H1 (cell line): ENCODE results near the gene GBP7. TPM values are rescaled to one million over a fixed set of nuclear protein-coding genes. Genes with fewer than 3 reads are reported as not detected.
"Not testable (repeated sequence)": the region's sequence is repeated elsewhere in the genome, so short reads cannot be mapped to it uniquely, and the experiment has no call there.

Experiments
- CTCF ChIA-PET: fragments of 300-600 bp; sonication (Branson Sonifier 250); formaldehyde crosslinking; loops from one replicate; lab custom pipeline; 2021; ENCODE audit not compliant: partially characterized antibody; lab: Charles Lee
- POLR2A ChIA-PET: fragments of 300-600 bp; sonication (Branson Sonifier 250); formaldehyde crosslinking; loops from one replicate; lab custom pipeline; 2021; ENCODE audit warnings: inconsistent platforms; ENCODE audit not compliant: partially characterized antibody; lab: Charles Lee
- DNase-seq, 2 experiments: peaks; one replicate each; pipeline versions ENCODE4 v3.0.0 to v3.0.0-alpha.2; 2010 to 2022; ENCODE audit warnings: low spot score in 2 of 2, low read depth in 1 of 2, mixed read lengths in 1 of 2
- FAIRE-seq: peaks from 2 replicates; lab custom pipeline; 2011; peaks lifted over from hg19 to GRCh38; lab: Jason Lieb, UNC
- H2AFZ ChIP-seq: 2 replicates; pipeline ENCODE4 v1.8.1; 2012; ENCODE audit warnings: low read length, inconsistent platforms
- H2AK5ac ChIP-seq: 2 replicates; pipeline ENCODE4 v1.6.1; 2013; ENCODE audit warnings: low read depth, low read length
- H2BK120ac ChIP-seq: replicated peaks from 2 replicates; pipeline ENCODE3; 2013; ENCODE audit warnings: low read depth, low read length, inconsistent platforms
- H2BK12ac ChIP-seq: 2 replicates; pipeline ENCODE4 v1.6.1; 2013; ENCODE audit warnings: low read depth, low read length
- H2BK15ac ChIP-seq: 2 replicates; pipeline ENCODE4 v1.6.1; 2013; ENCODE audit warnings: low read length
- H2BK20ac ChIP-seq: 2 replicates; pipeline ENCODE4 v1.6.1; 2013; ENCODE audit warnings: low read length
- H2BK5ac ChIP-seq: 2 replicates; pipeline ENCODE4 v1.6.1; 2013; ENCODE audit warnings: low read depth, low read length
- H3K14ac ChIP-seq: 2 replicates; pipeline ENCODE4 v1.6.1; 2013; ENCODE audit warnings: inconsistent platforms; ENCODE audit not compliant: insufficient read length
- H3K18ac ChIP-seq: 2 replicates; pipeline ENCODE4 v1.6.1; 2013; ENCODE audit warnings: low read length; ENCODE audit errors: extremely low read depth
- H3K23ac ChIP-seq: 2 replicates; pipeline ENCODE4 v1.6.1; 2013; ENCODE audit warnings: inconsistent platforms; ENCODE audit not compliant: insufficient read length
- H3K23me2 ChIP-seq: 2 replicates; pipeline ENCODE4 v1.6.1; 2013; ENCODE audit warnings: low read depth, low read length
- H3K27ac ChIP-seq: 2 replicates; pipeline ENCODE4 v1.6.1; 2011; ENCODE audit warnings: low read depth, low read length, inconsistent platforms
- H3K27me3 ChIP-seq, 4 experiments: replicated peaks in 1 of 4; 1 replicate in 1 of 4; 2 replicates in 3 of 4; pipeline versions ENCODE4 v1.6.1 to v1.8.1; 2011 to 2013; ENCODE audit warnings: low read length in 3 of 4, mild to moderate bottlenecking in 3 of 4, inconsistent platforms in 2 of 4, mixed read lengths in 2 of 4, moderate library complexity in 1 of 4; ENCODE audit not compliant: control insufficient read depth in 3 of 4, insufficient read depth in 3 of 4; ENCODE audit errors: extremely low read depth in 1 of 4
- H3K36me3 ChIP-seq, 4 experiments: 2 replicates each; pipeline versions ENCODE4 v1.6.1 to v1.8.1; 2011 to 2013; ENCODE audit warnings: mild to moderate bottlenecking in 4 of 4, low read length in 3 of 4, moderate library complexity in 2 of 4, control low read depth in 1 of 4, inconsistent platforms in 1 of 4; ENCODE audit not compliant: insufficient read depth in 4 of 4, control insufficient read depth in 2 of 4
- H3K4ac ChIP-seq: replicated peaks from 2 replicates; pipeline ENCODE3; 2013; ENCODE audit warnings: low read length, low read depth, mixed read lengths, inconsistent platforms; ENCODE audit not compliant: insufficient read length
- H3K4me1 ChIP-seq, 4 experiments: replicated peaks in 1 of 4; 1 replicate in 1 of 4; 2 replicates in 3 of 4; pipeline versions ENCODE4 v1.6.1 to v1.8.1; 2011 to 2013; ENCODE audit warnings: low read length in 3 of 4, inconsistent platforms in 2 of 4, mixed read lengths in 1 of 4; ENCODE audit not compliant: insufficient read depth in 4 of 4, control insufficient read depth in 3 of 4
- H3K4me2 ChIP-seq, 2 experiments: 2 replicates each; pipeline versions ENCODE4 v1.6.1 to v1.8.1; 2011 to 2013; ENCODE audit warnings: low read depth in 2 of 2, low read length in 2 of 2, control low read depth in 1 of 2, inconsistent platforms in 1 of 2, mild to moderate bottlenecking in 1 of 2; ENCODE audit not compliant: insufficient read depth in 1 of 2
- H3K4me3 ChIP-seq, 4 experiments: fragments of 200-600, 300-600 bp in 1 of 4; sonication (generic), shearing (Covaris generic), sonication (Bioruptor Twin) in 1 of 4; 2 replicates each; pipeline versions ENCODE4 v1.5.1 to v1.8.1; 2011 to 2016; ENCODE audit warnings: low read length in 4 of 4, low read depth in 3 of 4, control low read depth in 2 of 4, inconsistent platforms in 2 of 4, mild to moderate bottlenecking in 2 of 4, mixed read lengths in 1 of 4, moderate library complexity in 1 of 4; ENCODE audit not compliant: insufficient read depth in 2 of 4; ENCODE audit errors: extremely low read depth in 1 of 4
- H3K56ac ChIP-seq: replicated peaks from 2 replicates; pipeline ENCODE3; 2013; ENCODE audit warnings: low read depth, mild to moderate bottlenecking, mixed read lengths, low read length, inconsistent platforms; ENCODE audit not compliant: insufficient read length
- H3K79me1 ChIP-seq: 2 replicates; pipeline ENCODE4 v1.6.1; 2013; ENCODE audit warnings: low read depth, low read length, control low read depth
- H3K79me2 ChIP-seq, 2 experiments: 2 replicates each; pipeline versions ENCODE4 v1.6.1 to v1.8.1; 2012 to 2013; ENCODE audit warnings: low read length in 2 of 2, mild to moderate bottlenecking in 2 of 2, inconsistent platforms in 1 of 2; ENCODE audit not compliant: insufficient read depth in 2 of 2, control insufficient read depth in 1 of 2
- H3K9ac ChIP-seq, 4 experiments: replicated peaks in 1 of 4; 1 replicate in 1 of 4; 2 replicates in 3 of 4; pipeline versions ENCODE4 v1.6.1 to v1.8.1; 2011 to 2013; ENCODE audit warnings: low read depth in 3 of 4, low read length in 3 of 4, control low read depth in 2 of 4, mild to moderate bottlenecking in 2 of 4, moderate library complexity in 2 of 4, inconsistent platforms in 1 of 4; ENCODE audit errors: extremely low read depth in 1 of 4
- H3K9me3 ChIP-seq, 2 experiments: 2 replicates each; pipeline versions ENCODE4 v1.6.1 to v1.8.1; 2012 to 2013; ENCODE audit warnings: mild to moderate bottlenecking in 2 of 2, moderate library complexity in 2 of 2, control low read depth in 1 of 2, inconsistent platforms in 1 of 2, low read depth in 1 of 2, low read length in 1 of 2, mixed read lengths in 1 of 2; ENCODE audit not compliant: insufficient read depth in 2 of 2
- H4K20me1 ChIP-seq, 2 experiments: replicated peaks in 1 of 2; 2 replicates each; pipeline versions ENCODE3 to v1.8.1; 2011 to 2013; ENCODE audit warnings: inconsistent platforms in 2 of 2, low read length in 2 of 2, mild to moderate bottlenecking in 1 of 2; ENCODE audit not compliant: insufficient read depth in 2 of 2, control insufficient read depth in 1 of 2
- H4K5ac ChIP-seq: 2 replicates; pipeline ENCODE4 v1.6.1; 2013; ENCODE audit warnings: low read length, low read depth, mixed read lengths, inconsistent platforms; ENCODE audit not compliant: insufficient read length
- H4K8ac ChIP-seq: 2 replicates; pipeline ENCODE4 v1.8.0; 2013; ENCODE audit warnings: mild to moderate bottlenecking, moderate library complexity, low read length, inconsistent platforms; ENCODE audit not compliant: insufficient read depth; ENCODE audit errors: extremely low read depth
- H4K91ac ChIP-seq: replicated peaks from 2 replicates; pipeline ENCODE3; 2013; ENCODE audit warnings: low read length, mixed read lengths, inconsistent platforms; ENCODE audit not compliant: insufficient read length
- MAX ChIP-seq: IDR thresholded peaks from 2 replicates; pipeline ENCODE4 v1.6.1; 2012; ENCODE audit warnings: inconsistent platforms
- RNF2 ChIP-seq: fragments of 200-900, 300-1000 bp; sonication (generic); IDR thresholded peaks from 2 replicates; pipeline ENCODE4 v1.7.1; 2016; ENCODE audit warnings: borderline replicate concordance, low read depth, mild to moderate bottlenecking, antibody characterized with exemption, low read length; ENCODE audit not compliant: poor library complexity, severe bottlenecking; ENCODE audit errors: missing control alignments
- SRF ChIP-seq: IDR thresholded peaks from 2 replicates; pipeline ENCODE4 v1.6.1; 2011; ENCODE audit warnings: mild to moderate bottlenecking, low read depth, low read length, moderate library complexity
- SUZ12 ChIP-seq: fragments of 200-600 bp; sonication (generic); IDR thresholded peaks from 2 replicates; pipeline ENCODE4 v1.6.1; 2012; ENCODE audit warnings: mild to moderate bottlenecking, inconsistent platforms, low read length, moderate library complexity, mixed read lengths
- polyA plus RNA-seq, 7 experiments: library from polyadenylated mRNA; depleted of rRNA in 3 of 7; stranded (reverse) in 5 of 7; unstranded in 2 of 7; fragments of >200 nt in 5 of 7; fragments of 200-250 nt in 2 of 7; gene quantifications; 1 replicate in 5 of 7; 2 replicates in 1 of 7; 4 replicates in 1 of 7; pipeline versions ENCODE4 v1.2.1 to v1.2.3, GENCODE V29; 2011 to 2013; ENCODE audit warnings: missing spikeins in 2 of 7, mixed read lengths in 2 of 7
- total RNA-seq: library from RNA; stranded (reverse); fragmentation: NEBNext Ultra II Directional; extraction: Animal tissue kit (Norgen Biotek cat#: 25700); gene quantifications from 2 replicates; pipeline ENCODE4 v1.2.1, GENCODE V29; 2021

GBP7 gene
- total and polyA plus RNA-seq, 2 of the 8 experiments (the other 6 are each of a cell fraction or from before 2014, with no cell fraction given) = not detected

GRCh38 chr1:89221341-89221740 lies 45.5 kb upstream of the GBP7 start (continued):
- TF ChIP-seq RNF2 (no peak), SRF (no peak), MAX (no peak), SUZ12 (no peak)

GRCh38 chr1:89219851-89220250 lies 44.0 kb upstream of the GBP7 start:
- H2BK5ac ChIP-seq, H2BK120ac ChIP-seq, POLR2A ChIA-PET, H3K4me2 ChIP-seq, H3K18ac ChIP-seq, H3K27me3 ChIP-seq, H3K4me3 ChIP-seq, FAIRE-seq, H3K36me3 ChIP-seq, H3K4me1 ChIP-seq, H2BK12ac ChIP-seq, H4K20me1 ChIP-seq, H3K23ac ChIP-seq, H3K79me1 ChIP-seq, H3K56ac ChIP-seq, DNase-seq, H3K4ac ChIP-seq, H2BK20ac ChIP-seq, H3K14ac ChIP-seq, H3K79me2 ChIP-seq, H3K27ac ChIP-seq, H2BK15ac ChIP-seq, H2AFZ ChIP-seq, H4K91ac ChIP-seq, H3K9ac ChIP-seq, H2AK5ac ChIP-seq, H4K5ac ChIP-seq, H4K8ac ChIP-seq, H3K23me2 ChIP-seq: not testable (repeated sequence)
- peaks cover 12% of the 10 kb centered on the region in 2 experiments; a peak in 2 of 4 replicates for H3K9me3 ChIP-seq
- CTCF ChIA-PET = interaction anchor here (0.5 kb wide), 1 partner anchor 420 kb away, joined by 3 read pairs; no protein-coding TSS in a partner anchor
